ENCODE results near the gene ALPI. TPM values are rescaled to one million over a fixed set of nuclear protein-coding genes. Genes with fewer than 3 reads are reported as not detected.
"Not testable (repeated sequence)": the region's sequence is repeated elsewhere in the genome, so short reads cannot be mapped to it uniquely, and the experiment has no call there.

The ALPI gene
- total and polyA plus RNA-seq, 2 donors (not counting 1 experiment from before 2014, with no cell fraction given): not detected

GRCh38 chr2:232406556-232407310 is 49.2 kb upstream of the ALPI start, which contains the start of gene ALPG:
ALPG (plus strand) TSS chr2:232406844; CDS start chr2:232406895, 51 bp downstream.
- H3K27ac ChIP-seq (ENCODE audit: low read length in 2 of 2): no peak within 1 kb of the TSS
- H3K4me1 ChIP-seq (ENCODE audit: control insufficient read depth in 2 of 2, insufficient read depth in 2 of 2, low read length in 2 of 2): no peaks in the 10 kb centered on the region
- no peaks in the 10 kb centered on the region for H3K36me3 ChIP-seq (replicated peaks in 1 of 2; ENCODE audit: control extremely low read depth in 1 of 2, control insufficient read depth in 1 of 2, extremely low read depth in 1 of 2, insufficient read depth in 2 of 2, low read length in 1 of 2)
- H3K27me3 Mint-ChIP-seq: peaks cover 7% of the 10 kb centered on the region
- H3K79me2 ChIP-seq (ENCODE audit: control insufficient read depth, insufficient read depth, low read length): no peaks in the 10 kb centered on the region
- no peaks in the 10 kb centered on the region for H3K9me3 Mint-ChIP-seq (ENCODE audit: insufficient read depth)
- no peaks in the 10 kb centered on the region for H3K9me3 ChIP-seq (ENCODE audit: control extremely low read depth in 1 of 3, control insufficient read depth in 2 of 3, insufficient read depth in 1 of 3, low read length in 2 of 3)
- H2AFZ ChIP-seq (ENCODE audit: insufficient read depth, low read depth, low read length, poor library complexity, severe bottlenecking): no peak within 1 kb of the TSS
- H4K20me1 ChIP-seq (ENCODE audit: control insufficient read depth, insufficient read depth, low read length, poor library complexity, severe bottlenecking): no peaks in the 10 kb centered on the region
- ATAC-seq (ENCODE audit: low read depth) (no peak), DNase-seq (no peak)
- intact Hi-C loops (cut with micrococcal nuclease): no loop called here
- no peak within 1 kb of the TSS for H3K4me3 ChIP-seq (ENCODE audit: control extremely low read depth in 1 of 5, extremely low read depth in 1 of 5, insufficient read depth in 1 of 5, low read depth in 2 of 5, low read length in 4 of 5)
- H3K4me2 ChIP-seq (replicated peaks; ENCODE audit: low read depth, low read length, poor library complexity, severe bottlenecking): no peak within 1 kb of the TSS
- 93% methylated on average over 16 of the region's 17 CpGs for WGBS (ENCODE audit: insufficient coverage)
- CTCF ChIA-PET: no interaction called here
- POLR2A ChIA-PET: no interaction called here
- no peaks in the 10 kb centered on the region for H3K27me3 ChIP-seq (replicated peaks in 1 of 4; ENCODE audit: control extremely low read depth in 1 of 4, control insufficient read depth in 3 of 4, insufficient read depth in 4 of 4, low read length in 3 of 4)
- no peaks in the 10 kb centered on the region for H3K4me1 Mint-ChIP-seq
- no peak within 1 kb of the TSS for H3K27ac Mint-ChIP-seq
- H3K9ac ChIP-seq (ENCODE audit: low read length): no peak within 1 kb of the TSS
- TF ChIP-seq EZH2 (IDR thresholded peaks at IDR 0.05; ENCODE audit: borderline replicate concordance, insufficient read depth, low read depth, low read length, poor library complexity, severe bottlenecking) (no peak), CTCF (IDR thresholded peaks at IDR 0.05) (no peak)
- H3K4me3 Mint-ChIP-seq: no peak within 1 kb of the TSS

DNA sequence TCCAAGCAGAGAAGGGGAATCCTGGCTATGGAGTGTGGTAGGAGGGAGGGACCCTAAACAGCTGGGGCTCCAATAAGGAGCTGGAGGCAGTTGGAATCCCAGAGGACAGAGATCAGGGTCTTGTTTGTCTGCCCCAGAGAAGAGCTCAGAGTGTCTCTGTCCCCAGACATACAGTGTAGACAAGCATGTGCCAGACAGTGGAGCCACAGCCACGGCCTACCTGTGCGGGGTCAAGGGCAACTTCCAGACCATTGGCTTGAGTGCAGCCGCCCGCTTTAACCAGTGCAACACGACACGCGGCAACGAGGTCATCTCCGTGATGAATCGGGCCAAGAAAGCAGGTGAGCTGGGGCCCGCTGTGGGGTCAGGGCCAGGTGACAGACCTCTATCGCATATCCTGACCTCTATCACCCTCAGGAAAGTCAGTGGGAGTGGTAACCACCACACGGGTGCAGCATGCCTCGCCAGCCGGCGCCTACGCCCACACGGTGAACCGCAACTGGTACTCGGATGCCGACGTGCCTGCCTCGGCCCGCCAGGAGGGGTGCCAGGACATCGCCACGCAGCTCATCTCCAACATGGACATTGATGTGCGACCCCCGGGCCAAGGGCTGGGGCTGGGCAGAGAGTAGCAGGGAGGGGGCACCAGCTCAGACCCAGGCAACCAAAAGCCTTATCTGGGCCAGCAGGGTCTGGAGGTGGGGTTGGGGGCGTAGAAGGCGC is 48.4 kb upstream of the ALPI start:
- H2AFZ ChIP-seq (ENCODE audit: insufficient read depth, low read depth, low read length, poor library complexity, severe bottlenecking); H3K9ac ChIP-seq (ENCODE audit: low read length); H3K27ac ChIP-seq (ENCODE audit: low read length in 2 of 2); H3K4me2 ChIP-seq (replicated peaks; ENCODE audit: low read depth, low read length, poor library complexity, severe bottlenecking); H3K27ac Mint-ChIP-seq; H3K27me3 ChIP-seq (replicated peaks in 1 of 4; ENCODE audit: control extremely low read depth in 1 of 4, control insufficient read depth in 3 of 4, insufficient read depth in 4 of 4, low read length in 3 of 4); CTCF ChIA-PET; H4K20me1 ChIP-seq (ENCODE audit: control insufficient read depth, insufficient read depth, low read length, poor library complexity, severe bottlenecking); H3K9me3 Mint-ChIP-seq (ENCODE audit: insufficient read depth); ATAC-seq (ENCODE audit: low read depth); H3K36me3 ChIP-seq (replicated peaks in 1 of 2; ENCODE audit: control extremely low read depth in 1 of 2, control insufficient read depth in 1 of 2, extremely low read depth in 1 of 2, insufficient read depth in 2 of 2, low read length in 1 of 2); H3K4me1 ChIP-seq (ENCODE audit: control insufficient read depth in 2 of 2, insufficient read depth in 2 of 2, low read length in 2 of 2); H3K9me3 ChIP-seq (ENCODE audit: control extremely low read depth in 1 of 3, control insufficient read depth in 2 of 3, insufficient read depth in 1 of 3, low read length in 2 of 3); H3K79me2 ChIP-seq (ENCODE audit: control insufficient read depth, insufficient read depth, low read length); H3K27me3 Mint-ChIP-seq; H3K4me3 ChIP-seq (ENCODE audit: control extremely low read depth in 1 of 5, extremely low read depth in 1 of 5, insufficient read depth in 1 of 5, low read depth in 2 of 5, low read length in 4 of 5); POLR2A ChIA-PET; intact Hi-C loops (cut with micrococcal nuclease); H3K4me3 Mint-ChIP-seq; H3K4me1 Mint-ChIP-seq; DNase-seq: not testable (repeated sequence)
- 97% methylated on average over 19 of the region's 30 CpGs for WGBS (ENCODE audit: insufficient coverage)

DNA sequence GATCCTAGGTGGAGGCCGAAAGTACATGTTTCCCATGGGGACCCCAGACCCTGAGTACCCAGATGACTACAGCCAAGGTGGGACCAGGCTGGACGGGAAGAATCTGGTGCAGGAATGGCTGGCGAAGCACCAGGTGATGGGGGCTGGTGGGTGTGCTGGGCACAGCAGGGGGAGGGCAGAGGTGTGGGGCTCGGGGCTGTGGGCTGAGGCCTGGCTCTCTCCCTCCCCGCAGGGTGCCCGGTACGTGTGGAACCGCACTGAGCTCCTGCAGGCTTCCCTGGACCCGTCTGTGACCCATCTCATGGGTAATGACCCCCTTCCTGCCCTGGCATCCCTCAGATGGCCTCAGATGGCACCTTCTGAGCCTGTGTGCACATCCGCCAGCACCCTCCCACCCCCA is 47.7 kb upstream of the ALPI start:
- 88% methylated on average over 8 of the region's 10 CpGs for WGBS (ENCODE audit: insufficient coverage)

More for the DNA sequence above, 47.7 kb upstream of the ALPI start:
- POLR2A ChIA-PET; DNase-seq; H3K4me2 ChIP-seq (replicated peaks; ENCODE audit: low read depth, low read length, poor library complexity, severe bottlenecking); H3K4me3 Mint-ChIP-seq; H3K9ac ChIP-seq (ENCODE audit: low read length); H4K20me1 ChIP-seq (ENCODE audit: control insufficient read depth, insufficient read depth, low read length, poor library complexity, severe bottlenecking); H3K27ac ChIP-seq (ENCODE audit: low read length in 2 of 2); CTCF ChIA-PET; intact Hi-C loops (cut with micrococcal nuclease); H3K4me1 ChIP-seq (ENCODE audit: control insufficient read depth in 2 of 2, insufficient read depth in 2 of 2, low read length in 2 of 2); H3K27me3 Mint-ChIP-seq; H3K36me3 ChIP-seq (replicated peaks in 1 of 2; ENCODE audit: control extremely low read depth in 1 of 2, control insufficient read depth in 1 of 2, extremely low read depth in 1 of 2, insufficient read depth in 2 of 2, low read length in 1 of 2); ATAC-seq (ENCODE audit: low read depth); H3K79me2 ChIP-seq (ENCODE audit: control insufficient read depth, insufficient read depth, low read length); H3K9me3 ChIP-seq (ENCODE audit: control extremely low read depth in 1 of 3, control insufficient read depth in 2 of 3, insufficient read depth in 1 of 3, low read length in 2 of 3); H3K4me1 Mint-ChIP-seq; H3K27ac Mint-ChIP-seq; H3K27me3 ChIP-seq (replicated peaks in 1 of 4; ENCODE audit: control extremely low read depth in 1 of 4, control insufficient read depth in 3 of 4, insufficient read depth in 4 of 4, low read length in 3 of 4); H3K9me3 Mint-ChIP-seq (ENCODE audit: insufficient read depth); H2AFZ ChIP-seq (ENCODE audit: insufficient read depth, low read depth, low read length, poor library complexity, severe bottlenecking); H3K4me3 ChIP-seq (ENCODE audit: control extremely low read depth in 1 of 5, extremely low read depth in 1 of 5, insufficient read depth in 1 of 5, low read depth in 2 of 5, low read length in 4 of 5): not testable (repeated sequence)

All from B cell (primary cell).